DOHH2 (cell line): ENCODE measurements around the gene NCR2.

Experiments used
- EZH2phosphoT487 ChIP-seq: fragments of 200-600 bp; sonication (generic); IDR thresholded peaks from 2 replicates; pipeline ENCODE4 v1.6.1; 2017; ENCODE audit warnings: borderline replicate concordance, mild to moderate bottlenecking, antibody characterized with exemption, low read length, moderate library complexity, mixed read lengths
- TF ChIP-seq, protein P1 (sequence below): fragments of 200-600 bp; sonication (generic); IDR thresholded peaks from one replicate; pipeline ENCODE4 v1.5.1; 2014; ENCODE audit warnings: antibody characterized with exemption, mild to moderate bottlenecking, low read depth, low read length; ENCODE audit not compliant: poor library complexity, severe bottlenecking

DNA sequence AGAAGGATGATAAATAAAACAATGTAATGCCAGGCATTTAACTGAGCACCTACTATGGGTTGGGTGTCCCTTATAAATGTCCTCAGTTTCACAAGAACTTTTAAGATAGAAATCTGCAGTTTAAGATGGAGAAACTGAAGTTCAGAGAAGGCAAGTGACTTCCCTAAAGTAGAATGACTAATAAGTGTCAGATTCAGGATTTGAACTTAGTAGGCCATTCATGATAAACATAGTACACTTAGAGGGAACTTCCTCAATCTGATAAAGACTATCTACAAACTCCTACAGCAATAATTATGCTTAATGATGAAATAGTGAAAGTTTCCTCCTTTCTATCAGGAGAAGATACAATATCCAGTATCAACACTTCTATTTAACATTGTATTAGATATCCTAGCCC is 43.9 kb downstream of the NCR2 start:
- TF ChIP-seq, protein P1, sequence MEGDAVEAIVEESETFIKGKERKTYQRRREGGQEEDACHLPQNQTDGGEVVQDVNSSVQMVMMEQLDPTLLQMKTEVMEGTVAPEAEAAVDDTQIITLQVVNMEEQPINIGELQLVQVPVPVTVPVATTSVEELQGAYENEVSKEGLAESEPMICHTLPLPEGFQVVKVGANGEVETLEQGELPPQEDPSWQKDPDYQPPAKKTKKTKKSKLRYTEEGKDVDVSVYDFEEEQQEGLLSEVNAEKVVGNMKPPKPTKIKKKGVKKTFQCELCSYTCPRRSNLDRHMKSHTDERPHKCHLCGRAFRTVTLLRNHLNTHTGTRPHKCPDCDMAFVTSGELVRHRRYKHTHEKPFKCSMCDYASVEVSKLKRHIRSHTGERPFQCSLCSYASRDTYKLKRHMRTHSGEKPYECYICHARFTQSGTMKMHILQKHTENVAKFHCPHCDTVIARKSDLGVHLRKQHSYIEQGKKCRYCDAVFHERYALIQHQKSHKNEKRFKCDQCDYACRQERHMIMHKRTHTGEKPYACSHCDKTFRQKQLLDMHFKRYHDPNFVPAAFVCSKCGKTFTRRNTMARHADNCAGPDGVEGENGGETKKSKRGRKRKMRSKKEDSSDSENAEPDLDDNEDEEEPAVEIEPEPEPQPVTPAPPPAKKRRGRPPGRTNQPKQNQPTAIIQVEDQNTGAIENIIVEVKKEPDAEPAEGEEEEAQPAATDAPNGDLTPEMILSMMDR = no peak
- no peak for TF ChIP-seq EZH2phosphoT487
